HUES48 (cell line): ENCODE data around the gene TECTB.

Experiments used
- H3K27ac ChIP-seq: one replicate; pipeline ENCODE4 v1.7.0; 2013; ENCODE audit warnings: low read depth, low read length, inconsistent platforms
- H3K27me3 ChIP-seq: 2 replicates; pipeline ENCODE4 v1.6.1; 2013; ENCODE audit warnings: mild to moderate bottlenecking, low read length; ENCODE audit not compliant: control insufficient read depth, insufficient read depth
- H3K36me3 ChIP-seq: 2 replicates; pipeline ENCODE4 v1.6.1; 2013; ENCODE audit warnings: low read length; ENCODE audit not compliant: control insufficient read depth, insufficient read depth
- H3K4me1 ChIP-seq: 2 replicates; pipeline ENCODE4 v1.6.1; 2013; ENCODE audit warnings: mild to moderate bottlenecking, low read length; ENCODE audit not compliant: control insufficient read depth, insufficient read depth
- H3K4me3 ChIP-seq: 2 replicates; pipeline ENCODE4 v1.5.1; 2013; ENCODE audit warnings: mild to moderate bottlenecking, low read depth, low read length
- H3K9ac ChIP-seq: 2 replicates; pipeline ENCODE4 v1.6.1; 2013; ENCODE audit warnings: mild to moderate bottlenecking, low read depth, low read length, moderate library complexity
- H3K9me3 ChIP-seq: 2 replicates; pipeline ENCODE4 v1.6.1; 2013; ENCODE audit warnings: low read length; ENCODE audit not compliant: control insufficient read depth, insufficient read depth

Gene TECTB

DNA sequence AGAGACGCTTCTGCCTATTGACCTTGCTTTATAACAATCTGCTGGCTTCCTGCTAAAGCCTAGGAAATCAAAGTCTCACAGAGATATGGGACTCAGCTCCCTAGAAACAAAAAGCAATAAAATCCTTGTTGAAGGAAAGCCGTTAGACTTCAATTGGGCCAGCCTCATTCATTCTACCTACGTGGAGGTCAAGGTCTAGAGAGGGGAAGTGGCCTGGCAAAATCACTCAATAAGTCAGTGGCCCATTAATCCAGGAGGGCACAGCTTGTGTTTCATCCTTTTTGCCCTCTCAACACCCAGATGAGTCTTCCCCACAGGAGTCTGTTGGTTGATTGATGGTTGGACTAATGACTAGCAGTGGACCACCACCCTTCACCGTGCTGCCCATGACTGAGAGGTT is 50.3 kb downstream of the TECTB start:
- no peaks in the 10 kb centered on the region for H3K9me3 ChIP-seq
- no peak overlapping the region for H3K27ac ChIP-seq
- H3K9ac ChIP-seq: no peak overlapping the region
- no peaks in the 10 kb centered on the region for H3K36me3 ChIP-seq
- no peaks in the 10 kb centered on the region for H3K27me3 ChIP-seq
- no peak overlapping the region for H3K4me3 ChIP-seq
- no peaks in the 10 kb centered on the region for H3K4me1 ChIP-seq

DNA sequence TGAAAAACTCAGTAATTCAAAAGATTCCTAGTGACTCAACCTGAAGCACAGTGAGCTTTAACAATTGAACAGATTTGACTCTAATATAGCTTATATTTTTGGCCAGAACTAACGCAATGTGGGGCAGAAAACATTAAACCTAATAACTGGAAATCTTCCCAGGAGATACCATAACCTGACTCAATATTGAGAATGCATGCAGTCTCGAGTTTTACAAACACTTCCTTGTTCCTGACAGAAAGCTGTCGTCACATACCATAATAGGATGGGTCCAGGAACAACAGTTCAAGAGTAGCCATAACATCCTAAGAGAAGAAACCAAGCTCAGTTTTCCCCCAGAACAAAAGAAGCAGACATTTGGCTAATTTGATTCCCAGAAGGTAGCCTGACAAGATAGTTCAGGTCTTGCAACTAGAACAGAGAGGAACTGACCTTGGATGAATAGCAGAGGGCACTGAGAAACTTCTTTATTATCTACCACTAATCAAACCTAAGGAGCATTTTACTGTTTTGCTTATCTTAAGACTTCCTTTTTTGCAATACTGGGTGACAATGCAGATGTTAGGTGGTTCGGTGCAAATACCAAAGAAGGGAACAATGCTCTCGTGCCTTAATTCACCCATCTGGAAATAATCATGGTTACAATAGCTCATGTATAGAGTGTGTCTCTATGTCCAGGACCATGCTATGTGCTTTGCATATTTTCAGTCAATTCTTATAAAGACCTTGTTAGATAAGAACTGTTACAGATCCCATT is 52.1 kb downstream of the TECTB start:
- Histone ChIP-seq H3K36me3 (no peaks in the 10 kb centered on the region), H3K4me3 (no peak overlapping the region), H3K27me3 (no peaks in the 10 kb centered on the region), H3K9me3 (no peaks in the 10 kb centered on the region), H3K9ac (no peak overlapping the region), H3K27ac (no peak overlapping the region), H3K4me1 (no peaks in the 10 kb centered on the region)

DNA sequence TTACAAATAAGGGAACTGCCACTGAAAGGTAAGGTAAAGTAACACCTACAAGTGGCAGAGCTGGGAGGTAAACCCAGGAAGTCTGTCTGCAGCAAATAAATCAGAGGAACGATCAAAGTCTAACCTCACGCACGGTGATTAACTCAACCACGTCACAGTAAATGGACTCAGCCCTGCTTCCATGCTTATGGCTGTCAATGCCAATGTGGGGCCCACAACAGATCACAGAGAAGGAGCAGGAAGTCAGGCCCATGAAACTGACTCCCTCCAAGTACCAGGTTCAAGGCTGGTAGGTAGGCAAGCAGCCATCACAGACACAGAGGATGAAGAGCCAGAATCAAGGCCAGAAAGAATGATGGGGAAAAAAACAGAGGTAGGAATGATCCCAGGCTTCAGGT is 52.7 kb downstream of the TECTB start:
- Histone ChIP-seq H3K4me3 (no peak overlapping the region), H3K36me3 (no peaks in the 10 kb centered on the region), H3K4me1 (no peaks in the 10 kb centered on the region), H3K9me3 (no peaks in the 10 kb centered on the region), H3K27ac (no peak overlapping the region), H3K27me3 (no peaks in the 10 kb centered on the region), H3K9ac (no peak overlapping the region)

DNA sequence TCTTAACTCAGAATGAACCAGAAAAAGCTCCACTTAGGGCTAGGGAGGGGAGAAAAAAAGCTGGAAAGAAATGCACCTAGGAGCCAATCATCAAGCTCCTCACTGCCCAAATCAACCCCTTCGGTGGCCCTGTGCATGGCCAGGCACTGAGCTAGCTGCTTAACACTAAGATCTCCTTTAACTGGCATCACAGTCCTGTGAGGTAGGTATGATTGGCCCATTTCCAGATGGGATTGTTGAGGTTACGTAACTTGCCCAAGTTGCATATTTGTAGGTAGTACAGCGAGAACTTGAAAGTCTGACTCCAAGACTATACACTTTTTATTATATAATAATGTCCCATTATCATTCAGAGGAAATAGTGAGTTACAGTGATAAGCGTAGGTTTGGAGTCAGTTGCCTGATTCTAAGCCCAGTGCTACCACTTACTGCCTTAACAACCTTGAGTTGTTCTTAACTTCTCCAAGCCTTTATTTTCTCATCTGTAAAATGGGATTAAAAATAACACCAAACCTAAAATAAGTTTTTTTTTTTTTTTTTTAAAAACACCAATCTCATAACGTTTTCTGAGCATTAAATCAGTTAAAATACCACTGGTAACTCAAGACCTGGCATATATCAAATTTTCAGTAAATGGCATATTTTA is 53.5 kb downstream of the TECTB start:
- Histone ChIP-seq H3K27me3 (no peaks in the 10 kb centered on the region), H3K36me3 (no peaks in the 10 kb centered on the region), H3K4me1 (no peaks in the 10 kb centered on the region), H3K9me3 (no peaks in the 10 kb centered on the region), H3K27ac (no peak overlapping the region), H3K9ac (no peak overlapping the region), H3K4me3 (no peak overlapping the region)

DNA sequence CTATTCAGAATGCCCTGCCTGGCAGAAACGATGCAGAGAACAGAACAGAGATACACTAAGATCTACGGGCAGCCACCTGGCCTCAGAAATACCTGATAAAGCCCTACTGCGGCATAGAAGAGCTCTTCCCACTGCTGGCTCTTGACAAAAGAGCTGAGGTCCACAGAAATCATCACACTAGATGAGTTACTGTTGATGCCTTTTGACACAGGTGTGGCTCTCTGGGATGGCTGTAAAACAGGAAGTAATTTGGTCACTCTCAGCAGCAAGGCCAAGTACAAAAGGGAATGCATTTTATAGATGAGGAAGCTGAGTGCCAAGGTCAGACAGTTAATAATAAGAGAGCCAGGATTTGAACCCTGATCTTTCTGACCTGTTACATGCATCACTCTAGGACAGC is 55.8 kb downstream of the TECTB start:
- Histone ChIP-seq H3K9ac (no peak overlapping the region), H3K9me3 (no peaks in the 10 kb centered on the region), H3K27ac (no peak overlapping the region), H3K4me3 (no peak overlapping the region), H3K4me1 (no peaks in the 10 kb centered on the region), H3K36me3 (no peaks in the 10 kb centered on the region), H3K27me3 (no peaks in the 10 kb centered on the region)

DNA sequence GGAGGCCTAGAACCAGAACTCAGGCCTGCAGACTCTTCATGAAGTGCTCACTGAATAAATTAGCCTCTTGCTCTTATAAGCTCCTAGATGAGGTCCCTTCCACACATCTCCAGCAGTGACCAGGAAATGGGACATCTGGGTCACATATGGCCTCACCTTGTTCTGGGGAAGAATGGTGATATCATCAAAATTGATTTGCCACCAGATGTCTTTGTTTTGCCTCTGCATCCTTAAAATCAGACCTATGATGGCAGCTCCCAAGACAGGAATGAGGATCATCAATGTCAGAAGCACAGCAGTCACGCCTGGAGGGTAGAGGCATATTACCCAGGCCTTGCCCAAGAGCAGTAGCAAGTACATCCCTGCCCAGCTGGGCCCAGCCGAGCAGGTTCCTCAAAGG is 57.4 kb downstream of the TECTB start:
- Histone ChIP-seq H3K9me3 (no peaks in the 10 kb centered on the region), H3K4me3 (no peak overlapping the region), H3K9ac (no peak overlapping the region), H3K27ac (no peak overlapping the region), H3K27me3 (no peaks in the 10 kb centered on the region), H3K36me3 (no peaks in the 10 kb centered on the region), H3K4me1 (no peaks in the 10 kb centered on the region)

DNA sequence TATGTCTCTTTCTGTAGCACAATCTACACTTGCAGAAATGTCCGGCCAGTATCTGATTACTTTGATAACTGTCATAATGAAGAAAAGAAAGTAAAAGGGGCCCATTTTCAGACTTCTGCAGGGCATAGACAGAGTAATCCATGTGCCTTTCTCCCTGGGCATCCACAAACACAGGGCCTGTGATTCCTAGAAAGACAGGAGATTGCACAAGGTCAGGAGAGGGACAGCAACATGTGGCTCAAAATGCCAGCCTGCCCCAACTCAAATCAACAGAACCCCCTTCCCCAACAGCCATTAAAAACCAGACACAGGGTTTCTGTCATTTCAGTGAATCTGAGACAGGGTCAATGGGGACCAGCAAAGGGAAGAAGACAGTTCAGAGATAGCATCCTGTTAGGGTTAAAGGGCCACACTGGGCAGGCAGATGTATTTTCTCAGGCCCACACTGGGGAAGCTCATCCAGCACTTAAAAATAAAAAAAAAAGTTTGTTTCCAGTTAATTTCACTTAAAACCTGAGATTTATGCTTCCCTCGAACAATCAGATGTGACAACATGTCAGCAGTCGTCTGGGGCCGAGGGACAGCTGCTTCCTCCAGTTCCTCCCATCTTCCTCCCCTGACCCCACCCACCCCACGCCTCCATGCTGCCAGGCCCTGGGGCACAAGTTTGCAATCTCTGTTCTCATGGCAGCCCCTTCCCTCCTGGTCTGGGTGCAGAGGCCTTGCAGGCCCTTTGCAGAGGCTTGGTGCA is 60.0 kb downstream of the TECTB start:
- no peak overlapping the region for H3K27ac ChIP-seq
- no peak overlapping the region for H3K4me3 ChIP-seq
- H3K27me3 ChIP-seq: no peaks in the 10 kb centered on the region
- no peak overlapping the region for H3K9ac ChIP-seq
- H3K4me1 ChIP-seq: no peaks in the 10 kb centered on the region
- H3K36me3 ChIP-seq: no peaks in the 10 kb centered on the region
- H3K9me3 ChIP-seq: no peaks in the 10 kb centered on the region

DNA sequence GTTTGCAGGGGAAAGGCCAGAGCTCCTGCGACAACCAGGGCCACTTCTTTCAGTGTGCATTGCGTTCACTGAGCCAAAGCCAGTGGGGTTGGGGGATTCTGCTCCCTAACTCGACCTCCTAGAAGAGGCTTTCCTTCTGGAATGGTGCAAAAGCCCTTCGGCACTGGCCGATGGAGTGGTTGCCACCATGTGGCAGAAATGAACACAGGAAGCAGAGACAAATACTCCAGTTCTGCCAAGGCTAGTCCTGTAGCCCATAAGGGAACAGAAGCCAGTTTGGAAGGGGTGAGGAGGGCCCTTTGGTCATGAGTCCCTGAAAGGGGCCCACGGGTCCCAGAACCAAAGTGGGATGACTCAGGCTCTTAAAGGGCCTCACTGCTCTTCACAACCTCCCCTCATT is 61.1 kb downstream of the TECTB start:
- no peak overlapping the region for H3K9ac ChIP-seq
- no peak overlapping the region for H3K27ac ChIP-seq
- H3K4me1 ChIP-seq: no peaks in the 10 kb centered on the region
- H3K36me3 ChIP-seq: no peaks in the 10 kb centered on the region
- no peak overlapping the region for H3K4me3 ChIP-seq
- H3K9me3 ChIP-seq: no peaks in the 10 kb centered on the region
- H3K27me3 ChIP-seq: no peaks in the 10 kb centered on the region

DNA sequence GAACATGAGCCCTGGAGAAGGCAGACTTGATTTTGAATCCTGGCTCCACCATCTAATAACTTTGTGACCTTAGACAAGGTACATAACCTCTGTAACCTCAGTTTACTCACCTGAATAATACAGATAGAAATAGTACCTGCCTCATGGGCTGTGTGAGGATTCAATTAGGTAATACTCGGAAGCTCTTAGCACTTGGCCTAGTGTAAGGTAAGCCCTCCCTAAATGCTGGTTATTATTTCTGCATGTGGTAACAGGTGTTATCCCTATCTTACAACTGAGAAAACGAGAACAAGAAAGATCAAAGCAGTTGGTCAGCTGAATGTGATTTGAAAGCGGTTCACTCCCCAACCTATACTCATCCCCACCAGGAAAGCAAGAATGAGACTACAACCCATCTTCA is 62.0 kb downstream of the TECTB start:
- no peaks in the 10 kb centered on the region for H3K36me3 ChIP-seq

DNA sequence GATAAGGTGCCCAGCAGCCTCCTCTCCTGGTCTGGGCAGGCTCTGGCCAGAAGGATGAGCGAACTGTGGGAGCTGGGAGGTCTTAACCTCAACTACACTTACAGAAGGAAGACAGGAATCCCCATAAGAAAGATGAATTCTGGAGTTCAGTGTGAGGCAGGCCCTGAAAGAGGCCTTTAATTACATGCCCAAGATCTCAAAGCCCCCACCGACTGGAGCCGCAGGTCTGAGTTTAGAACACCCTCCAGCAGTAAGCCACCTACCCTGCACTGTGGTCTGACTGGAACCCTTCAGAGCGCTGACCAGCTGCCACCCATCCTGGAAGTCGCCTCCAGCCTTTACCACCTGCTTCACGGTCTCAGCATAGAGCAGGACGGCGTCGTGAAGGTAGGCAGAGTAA is 62.5 kb downstream of the TECTB start:
- Histone ChIP-seq H3K27me3 (no peaks in the 10 kb centered on the region), H3K36me3 (no peaks in the 10 kb centered on the region), H3K4me1 (no peaks in the 10 kb centered on the region), H3K27ac (no peak overlapping the region), H3K4me3 (no peak overlapping the region), H3K9ac (no peak overlapping the region), H3K9me3 (no peaks in the 10 kb centered on the region)

More for the DNA sequence above, 62.0 kb downstream of the TECTB start:
- Histone ChIP-seq H3K9me3 (no peaks in the 10 kb centered on the region), H3K27ac (no peak overlapping the region), H3K27me3 (no peaks in the 10 kb centered on the region), H3K4me1 (no peaks in the 10 kb centered on the region), H3K4me3 (no peak overlapping the region), H3K9ac (no peak overlapping the region)

DNA sequence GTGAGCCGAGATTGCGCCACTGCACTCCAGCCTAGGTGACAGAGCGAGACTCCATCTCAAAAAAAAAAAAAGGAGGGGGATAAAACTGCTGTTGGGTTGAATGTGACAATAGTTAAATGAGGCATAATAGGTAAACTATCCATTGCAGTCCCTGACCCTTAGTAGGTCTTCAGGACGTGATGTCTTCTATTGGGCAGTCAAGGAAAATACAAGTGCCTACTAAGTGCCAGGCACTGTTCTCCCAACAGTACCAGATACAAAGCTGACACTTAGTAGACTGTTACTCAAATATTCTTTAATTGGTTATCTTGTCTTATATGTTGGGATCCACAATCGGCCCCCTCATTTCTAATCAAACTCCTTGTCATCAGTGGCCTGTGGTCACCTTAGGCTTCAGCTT is 63.6 kb downstream of the TECTB start:
- no peaks in the 10 kb centered on the region for H3K27me3 ChIP-seq
- no peaks in the 10 kb centered on the region for H3K9me3 ChIP-seq
- H3K4me1 ChIP-seq: no peaks in the 10 kb centered on the region
- H3K27ac ChIP-seq: no peak overlapping the region
- no peak overlapping the region for H3K9ac ChIP-seq
- H3K36me3 ChIP-seq: no peaks in the 10 kb centered on the region
- no peak overlapping the region for H3K4me3 ChIP-seq
